Gastroesophageal sphincter (tissue), 3 donors: ENCODE data around the gene EIF3J.

ENCODE experiments used
- CTCF ChIP-seq, 4 experiments: fragments of 200-600 bp in 2 of 4; fragments of 450-650 bp in 2 of 4; sonication (generic) in 1 of 4; IDR thresholded peaks; one replicate each; pipeline ENCODE4 v1.5.1; 2017 to 2019; ENCODE audit warnings: antibody characterized with exemption in 4 of 4, mild to moderate bottlenecking in 2 of 4, moderate library complexity in 2 of 4
- POLR2A ChIP-seq, 2 donors: fragments of 450-650 bp; IDR thresholded peaks; one replicate each; pipeline ENCODE4 v1.6.1; 2017; ENCODE audit warnings: antibody characterized with exemption in 2 of 2, mild to moderate bottlenecking in 2 of 2, moderate library complexity in 1 of 2

DNA sequence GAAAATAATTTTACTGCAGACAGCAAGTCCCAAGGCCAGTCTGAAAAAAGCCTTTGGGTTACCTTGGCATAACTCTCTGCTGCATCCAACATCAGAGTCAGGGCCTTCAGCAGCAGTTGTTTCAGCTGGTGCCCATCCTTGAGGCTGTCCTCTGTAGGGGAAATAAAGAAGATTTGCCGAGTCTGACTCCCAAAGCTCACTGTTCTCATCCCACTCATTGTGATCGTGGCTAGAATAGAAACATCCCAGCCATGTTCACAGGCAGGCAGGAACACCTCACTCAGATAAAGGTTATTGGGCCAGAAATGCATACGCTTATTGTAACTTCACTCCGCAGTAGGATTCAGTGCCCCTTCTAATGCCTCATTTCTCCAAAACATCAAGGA, 29.2 kb downstream of the EIF3J start:
- TF ChIP-seq CTCF (IDR thresholded peaks at IDR 0.05): no peak
- TF ChIP-seq POLR2A (IDR thresholded peaks at IDR 0.05): no peak
